GM12878 (cell line): ENCODE results near the gene TFCP2L1. TPM values are rescaled to one million over a fixed set of nuclear protein-coding genes. Genes with fewer than 3 reads are reported as not detected.

ENCODE experiments used
- ATAC-seq: fragments of 200-7000 bp; cut with Tn5 transposase; 3 replicates; pipeline ENCODE4 v1.9.1; 2020; ENCODE audit warnings: mild to moderate bottlenecking, moderate library complexity
- BruUV-seq: library from RNA; stranded (reverse); fragments of 400-500 nt; replicated peaks from 2 replicates; lab custom pipeline; 2021; lab: Mats Ljungman, UMichigan
- CTCF ChIA-PET: fragments of 300-600 bp; sonication (Branson Sonifier 250); formaldehyde crosslinking; extraction: SDS; loops from one replicate; lab custom pipeline; 2021; ENCODE audit warnings: inconsistent platforms; lab: Yijun Ruan, JAX
- POLR2A ChIA-PET: fragments of 350-600 bp; formaldehyde crosslinking; extraction: SDS; loops from one replicate; lab custom pipeline; 2021; ENCODE audit warnings: inconsistent platforms; lab: Charles Lee
- RAD21 ChIA-PET: fragments of 300-600 bp; sonication (Branson Sonifier 250); formaldehyde crosslinking; loops from one replicate; lab custom pipeline; 2023; ENCODE audit warnings: antibody characterized with exemption; ENCODE audit not compliant: unreplicated experiment; lab: Charles Lee
- SMC1A ChIA-PET: fragments of 300-600 bp; sonication (Branson Sonifier 250); formaldehyde crosslinking; loops from one replicate; lab custom pipeline; 2023; ENCODE audit not compliant: unreplicated experiment, uncharacterized antibody; lab: Charles Lee
- DNase-seq: peaks from one replicate; pipeline ENCODE4 v3.0.0-alpha.2; 2011; ENCODE audit warnings: low read depth, low spot score
- FAIRE-seq: peaks from 3 replicates; lab custom pipeline; 2011; peaks lifted over from hg19 to GRCh38; lab: Jason Lieb, UNC
- H2AFZ ChIP-seq: 2 replicates; pipeline ENCODE4 v1.6.0; 2011; ENCODE audit warnings: low read depth, low read length, control low read depth; ENCODE audit not compliant: control insufficient read depth
- H3K27ac ChIP-seq: 2 replicates; pipeline ENCODE4 v1.5.1; 2011; ENCODE audit warnings: control low read depth; ENCODE audit not compliant: control insufficient read depth, insufficient read depth
- H3K27me3 ChIP-seq, 2 experiments: replicated peaks in 1 of 2; 2 replicates each; pipeline versions ENCODE4 v1.6.0 to v1.6.1; 2011; ENCODE audit warnings: low read length in 1 of 2; ENCODE audit not compliant: control insufficient read depth in 2 of 2, insufficient read depth in 2 of 2
- H3K36me3 ChIP-seq, 2 experiments: 2 replicates each; pipeline ENCODE4 v1.5.1; 2011; ENCODE audit warnings: low read length in 1 of 2; ENCODE audit not compliant: control insufficient read depth in 2 of 2, insufficient read depth in 2 of 2
- H3K4me1 ChIP-seq: 2 replicates; pipeline ENCODE4 v1.6.1; 2011; ENCODE audit warnings: mild to moderate bottlenecking, low read length, moderate library complexity, mixed read lengths; ENCODE audit not compliant: control insufficient read depth, insufficient read depth
- H3K4me2 ChIP-seq: 2 replicates; pipeline ENCODE4 v1.6.0; 2011; ENCODE audit warnings: control low read depth; ENCODE audit not compliant: control insufficient read depth, insufficient read depth
- H3K4me3 ChIP-seq: fragments of 200-600 bp; sonication (generic); 2 replicates; pipeline ENCODE4 v1.5.1; 2016
- H3K79me2 ChIP-seq: 2 replicates; pipeline ENCODE4 v1.6.0; 2011; ENCODE audit warnings: low read length; ENCODE audit not compliant: control insufficient read depth, insufficient read depth
- H3K9ac ChIP-seq: 2 replicates; pipeline ENCODE4 v1.8.0; 2011; ENCODE audit warnings: low read length, control low read depth, mixed read lengths; ENCODE audit not compliant: control insufficient read depth, insufficient read depth
- H3K9me3 ChIP-seq: replicated peaks from 3 replicates; pipeline ENCODE4 v1.5.1; 2011; ENCODE audit warnings: mild to moderate bottlenecking, low read length; ENCODE audit not compliant: control insufficient read depth, insufficient read depth
- H4K20me1 ChIP-seq: 2 replicates; pipeline ENCODE4 v1.6.0; 2011; ENCODE audit not compliant: control insufficient read depth, insufficient read depth
- BCL11A ChIP-seq: IDR thresholded peaks from 2 replicates; pipeline ENCODE4 v1.6.1; 2011; ENCODE audit warnings: low read depth, low read length
- BMI1 ChIP-seq: fragments of 450-650 bp; IDR thresholded peaks from 2 replicates; pipeline ENCODE4 v1.6.1; 2016; ENCODE audit warnings: mild to moderate bottlenecking, moderate library complexity, borderline replicate concordance
- CBFB ChIP-seq: IDR thresholded peaks from 2 replicates; pipeline ENCODE4 v1.6.1; 2016; ENCODE audit warnings: antibody characterized with exemption, low read depth
- EZH2 ChIP-seq: IDR thresholded peaks from 2 replicates; pipeline ENCODE4 v1.6.1; 2012; ENCODE audit warnings: low read depth, mild to moderate bottlenecking, control low read depth, inconsistent platforms, low read length, borderline replicate concordance; ENCODE audit not compliant: control insufficient read depth
- HSF1 ChIP-seq: fragments of 150-350 bp; IDR thresholded peaks from 2 replicates; pipeline ENCODE4 v1.6.1; 2014; ENCODE audit warnings: mild to moderate bottlenecking, low read depth, low read length
- MAX ChIP-seq: IDR thresholded peaks from 2 replicates; pipeline ENCODE4 v1.6.1; 2012; ENCODE audit warnings: low read depth, low read length, improper control_type of control experiment
- NBN ChIP-seq: fragments of 450-650 bp; IDR thresholded peaks from 2 replicates; pipeline ENCODE4 v1.6.1; 2016
- NFIC ChIP-seq: IDR thresholded peaks from 2 replicates; pipeline ENCODE4 v1.6.1; 2012; ENCODE audit warnings: low read depth, mild to moderate bottlenecking, inconsistent platforms, low read length, moderate library complexity
- NFYA ChIP-seq: IDR thresholded peaks from 2 replicates; pipeline ENCODE4 v1.6.1; 2011; ENCODE audit warnings: low read depth, mild to moderate bottlenecking, low read length, improper control_type of control experiment, borderline replicate concordance
- NR2F1 ChIP-seq: fragments of 450-650 bp; conservative IDR thresholded peaks from 2 replicates; pipeline ENCODE4 v1.6.1; 2017; ENCODE audit warnings: mild to moderate bottlenecking
- POLR2AphosphoS2 ChIP-seq: IDR thresholded peaks from 2 replicates; pipeline ENCODE4 v1.6.1; 2011; ENCODE audit warnings: low read depth, mild to moderate bottlenecking, low read length, improper control_type of control experiment, moderate library complexity
- SIX5 ChIP-seq: IDR thresholded peaks from 2 replicates; pipeline ENCODE4 v1.6.1; 2011; ENCODE audit warnings: mild to moderate bottlenecking, low read depth, low read length, moderate library complexity; ENCODE audit not compliant: severe bottlenecking
- SREBF1 ChIP-seq: IDR thresholded peaks from 2 replicates; pipeline ENCODE4 v1.6.1; 2012; ENCODE audit warnings: mild to moderate bottlenecking, low read length
- TBL1XR1 ChIP-seq: IDR thresholded peaks from 2 replicates; pipeline ENCODE4 v1.6.1; 2012; ENCODE audit warnings: low read depth, low read length, improper control_type of control experiment
- ZBED1 ChIP-seq: IDR thresholded peaks from 2 replicates; pipeline ENCODE4 v1.6.1; 2016; ENCODE audit warnings: borderline replicate concordance
- ZNF384 ChIP-seq: IDR thresholded peaks from 2 replicates; pipeline ENCODE4 v1.6.1; 2012; ENCODE audit warnings: low read depth, mild to moderate bottlenecking, low read length, improper control_type of control experiment, borderline replicate concordance
- WGBS: methylation state at CpG from one replicate; pipeline ENCODE4 v1.1.6; 2016; ENCODE audit warnings: low lambda C conversion rate; ENCODE audit not compliant: insufficient replicate concordance, insufficient coverage; ENCODE audit errors: missing lambda C conversion rate; 5-methylcytosine and 5-hydroxymethylcytosine counted together
- in situ Hi-C: fragments of 300-500 bp; cut with MboI; formaldehyde crosslinking; loops from 9 replicates; pipeline ENCODE4 v1.14.3; 2018; ENCODE audit warnings: mixed read lengths
- intact Hi-C: fragments of 100-400 bp; cut with micrococcal nuclease; formaldehyde crosslinking; loops from one replicate; pipeline ENCODE4 v1.14.2; 2022; ENCODE audit not compliant: unreplicated experiment
- polyA plus RNA-seq, 11 experiments: library from polyadenylated mRNA; depleted of rRNA in 4 of 11; unstranded in 6 of 11; stranded (reverse) in 5 of 11; fragments of >200 nt; fragmentation: Nextera tagmentation in 4 of 11; fragmentation: Illumina TruSeq in 1 of 11; extraction: Ambion mirVana in 4 of 11; extraction: Trizol in 1 of 11; gene quantifications; 1 replicate in 1 of 11; 2 replicates in 10 of 11; pipeline versions ENCODE4 v1.2.1 to v1.2.3, GENCODE V29; 2011 to 2016; ENCODE audit warnings: inconsistent platforms in 2 of 11, missing spikeins in 2 of 11, low read depth in 1 of 11
- total RNA-seq, 4 experiments: library from RNA; depleted of rRNA in 3 of 4; stranded (reverse); fragments of >200 nt in 3 of 4; fragmentation: Illumina TruSeq in 1 of 4; extraction: Trizol in 1 of 4; gene quantifications; 2 replicates each; pipeline versions ENCODE4 v1.2.1 to v1.2.3, GENCODE V29; 2013 to 2021
- TF ChIP-seq, protein P1 (sequence below): IDR thresholded peaks from 2 replicates; pipeline ENCODE4 v1.6.1; 2011; ENCODE audit warnings: mild to moderate bottlenecking, low read depth, low read length, moderate library complexity; ENCODE audit not compliant: insufficient replicate concordance

Gene TFCP2L1
- total and polyA plus RNA-seq, 10 of the 15 experiments (the other 5 are each of a cell fraction or from before 2014, with no cell fraction given), result 0.02 to 0.21 (median 0.09) TPM; not detected in 1

DNA sequence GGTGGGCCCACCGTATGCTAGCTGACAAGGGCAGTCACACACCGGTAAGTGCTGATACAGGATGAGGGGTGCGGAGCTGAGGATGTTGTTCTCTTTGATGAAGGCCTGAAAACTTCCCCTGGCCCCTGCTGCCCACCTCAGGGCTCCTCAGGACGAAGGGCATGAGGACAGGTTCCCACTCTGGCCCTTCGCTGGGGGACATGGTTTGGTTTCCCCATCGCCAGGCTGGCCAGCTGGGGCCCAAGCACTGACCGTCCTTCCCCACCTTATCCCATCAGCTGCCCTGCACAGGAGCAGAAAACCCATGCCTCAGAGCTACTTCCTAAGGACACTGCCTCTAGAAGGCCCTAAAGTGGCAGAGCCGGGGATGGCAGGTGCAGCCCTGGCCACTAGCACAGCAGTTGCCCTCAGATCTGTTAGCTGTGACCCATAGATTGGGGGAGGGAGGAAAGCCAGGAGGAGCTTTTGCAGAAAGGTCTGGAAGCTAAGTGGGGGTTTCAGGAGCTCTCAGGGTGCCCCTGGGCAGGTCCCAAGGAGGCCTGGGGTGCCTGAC lies 66.5 kb downstream of the TFCP2L1 start:
- H3K4me2 ChIP-seq, result no peak overlapping the region
- H3K79me2 ChIP-seq, result no peaks in the 10 kb centered on the region
- no peak for ATAC-seq
- DNase-seq, result no peak
- no peaks in the 10 kb centered on the region; a peak in 1 of 4 replicates for H3K27me3 ChIP-seq
- WGBS, result 31% methylated on average over 8 of the region's 8 CpGs
- no peak overlapping the region for H3K27ac ChIP-seq
- in situ Hi-C loops, result no loop called here
- H3K9ac ChIP-seq, result no peak overlapping the region
- no peak overlapping the region for H2AFZ ChIP-seq
- FAIRE-seq, result no peak
- RAD21 ChIA-PET, result no interaction called here
- no peaks in the 10 kb centered on the region for H3K9me3 ChIP-seq
- intact Hi-C loops, result no loop called here
- no peaks in the 10 kb centered on the region; the same call in 1 of the 2 replicates for H4K20me1 ChIP-seq
- H3K4me3 ChIP-seq, result no peak overlapping the region
- SMC1A ChIA-PET, result no interaction called here
- H3K36me3 ChIP-seq, result no peaks in the 10 kb centered on the region
- H3K4me1 ChIP-seq, result no peaks in the 10 kb centered on the region
- POLR2A ChIA-PET, result no interaction called here
- no TSS peak for BruUV-seq
- TF ChIP-seq, protein P1, sequence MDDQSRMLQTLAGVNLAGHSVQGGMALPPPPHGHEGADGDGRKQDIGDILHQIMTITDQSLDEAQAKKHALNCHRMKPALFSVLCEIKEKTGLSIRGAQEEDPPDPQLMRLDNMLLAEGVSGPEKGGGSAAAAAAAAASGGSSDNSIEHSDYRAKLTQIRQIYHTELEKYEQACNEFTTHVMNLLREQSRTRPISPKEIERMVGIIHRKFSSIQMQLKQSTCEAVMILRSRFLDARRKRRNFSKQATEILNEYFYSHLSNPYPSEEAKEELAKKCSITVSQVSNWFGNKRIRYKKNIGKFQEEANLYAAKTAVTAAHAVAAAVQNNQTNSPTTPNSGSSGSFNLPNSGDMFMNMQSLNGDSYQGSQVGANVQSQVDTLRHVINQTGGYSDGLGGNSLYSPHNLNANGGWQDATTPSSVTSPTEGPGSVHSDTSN, result no peak
- CTCF ChIA-PET, result no interaction called here

DNA sequence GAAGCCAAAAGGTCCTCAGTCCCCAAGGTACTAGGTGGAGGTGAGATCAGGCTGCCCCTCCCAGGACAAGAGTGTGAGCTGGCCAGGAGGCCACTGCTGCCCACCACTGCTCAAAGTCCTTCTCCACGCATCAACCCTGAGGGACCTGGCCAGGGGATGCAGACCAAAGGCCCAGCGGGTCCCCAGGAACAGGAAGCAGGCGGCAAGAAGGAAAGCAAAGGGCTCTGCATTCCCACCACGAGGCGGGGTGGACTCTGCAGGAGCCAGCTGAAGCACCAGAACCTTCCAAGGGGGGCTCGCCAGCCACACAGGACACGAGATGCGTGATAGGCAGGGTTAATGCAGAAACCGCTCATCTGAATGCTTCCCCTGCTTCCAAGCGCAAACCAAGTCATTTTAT lies 67.4 kb downstream of the TFCP2L1 start:
- POLR2A ChIA-PET, result no interaction called here
- in situ Hi-C loops (no loop called here), intact Hi-C loops (no loop called here)
- no peaks in the 10 kb centered on the region for H3K36me3 ChIP-seq
- no peak overlapping the region for H3K9ac ChIP-seq
- RAD21 ChIA-PET, result no interaction called here
- H3K4me1 ChIP-seq, result no peaks in the 10 kb centered on the region
- H3K27ac ChIP-seq, result no peak overlapping the region
- no peaks in the 10 kb centered on the region; a peak in 1 of 4 replicates for H3K27me3 ChIP-seq
- SMC1A ChIA-PET, result no interaction called here
- no peak overlapping the region for H3K4me2 ChIP-seq
- no peaks in the 10 kb centered on the region for H3K9me3 ChIP-seq
- 10% methylated on average over 10 of the region's 10 CpGs for WGBS
- BruUV-seq, result no TSS peak
- FAIRE-seq (no peak), DNase-seq (no peak), ATAC-seq (no peak)
- CTCF ChIA-PET, result no interaction called here
- no peaks in the 10 kb centered on the region; the same call in 1 of the 2 replicates for H4K20me1 ChIP-seq
- H3K79me2 ChIP-seq, result no peaks in the 10 kb centered on the region
- no peak overlapping the region for H3K4me3 ChIP-seq
- no peak overlapping the region for H2AFZ ChIP-seq
- TF ChIP-seq NBN (no peak), NFYA (no peak), CBFB (no peak), BMI1 (no peak), ZNF384 (no peak), TBL1XR1 (no peak), POLR2AphosphoS2 (no peak), SIX5 (no peak), SREBF1 (no peak), MAX (no peak), HSF1 (no peak), BCL11A (no peak), NFIC (no peak), NR2F1 (no peak), EZH2 (no peak), ZBED1 (no peak)
